Stimulated activated CD4-positive, alpha-beta T cell treated with anti-CD3 and anti-CD28 coated beads, Interleukin-4, amount 100 ng/mL, for 48 hours (primary cell): ENCODE data around the gene USF2.
"Not testable (repeated sequence)": the region's sequence is repeated elsewhere in the genome, so short reads cannot be mapped to it uniquely, and the experiment has no call there.

ENCODE experiments used
- DNase-seq, 2 donors: peaks; one replicate each; pipeline ENCODE4 v3.0.0-alpha.2; 2020; ENCODE audit warnings: low read depth in 2 of 2

Gene USF2

GRCh38 chr19:35285465-35285864, 16.7 kb downstream of the USF2 start:
- DNase-seq, result not testable (repeated sequence)

GRCh38 chr19:35286101-35286500, 17.3 kb downstream of the USF2 start:
- not testable (repeated sequence) for DNase-seq

GRCh38 chr19:35287713-35288112, 19.0 kb downstream of the USF2 start:
- DNase-seq, result no peak

GRCh38 chr19:35288331-35288730, 19.6 kb downstream of the USF2 start:
- DNase-seq, result no peak

GRCh38 chr19:35288906-35289305, 20.1 kb downstream of the USF2 start:
- no peak for DNase-seq

- no peak for DNase-seq
Measured at GRCh38 chr19:35290381-35291127, 21.8 kb downstream of the USF2 start.

GRCh38 chr19:35291259-35291658, 22.5 kb downstream of the USF2 start:
- no peak for DNase-seq

GRCh38 chr19:35291916-35292315, 23.2 kb downstream of the USF2 start, which contains the start of gene MAG:
TSS of gene MAG (plus strand) at chr19:35292161. CDS start at chr19:35295409, 3,248 bp downstream.
- DNase-seq, result no peak

GRCh38 chr19:35292421-35293362, 23.9 kb downstream of the USF2 start:
- DNase-seq, result no peak

GRCh38 chr19:35293363-35293739, 24.6 kb downstream of the USF2 start:
- DNase-seq, result no peak

GRCh38 chr19:35293808-35294207, 25.0 kb downstream of the USF2 start:
- DNase-seq, result no peak

- DNase-seq, result no peak
Measured at GRCh38 chr19:35294328-35294727, 25.6 kb downstream of the USF2 start.

- no peak for DNase-seq
Measured at GRCh38 chr19:35294859-35295791, 26.4 kb downstream of the USF2 start.

- DNase-seq, result peak in 1 of 2 donors; percentile 17
Measured at GRCh38 chr19:35295792-35296462, 27.2 kb downstream of the USF2 start.

GRCh38 chr19:35296644-35297514, 28.1 kb downstream of the USF2 start:
- DNase-seq, result no peak

- DNase-seq, result no peak
Measured at GRCh38 chr19:35297515-35297848, 28.7 kb downstream of the USF2 start.

- DNase-seq, result no peak
Measured at GRCh38 chr19:35297922-35298321, 29.2 kb downstream of the USF2 start.

- DNase-seq, result no peak
Measured at GRCh38 chr19:35298561-35298972, 29.8 kb downstream of the USF2 start.

- no peak for DNase-seq
Measured at GRCh38 chr19:35299523-35300338, 31.0 kb downstream of the USF2 start.

GRCh38 chr19:35300339-35300649, 31.5 kb downstream of the USF2 start:
- DNase-seq, result no peak
